HG03139 (cell line): ENCODE measurements around the gene LDB3.

Experiments
- ATAC-seq: cut with Tn5 transposase; IDR thresholded peaks from one replicate; pipeline ENCODE4 v1.9.1; 2021; ENCODE audit not compliant: unreplicated experiment

LDB3 gene

DNA sequence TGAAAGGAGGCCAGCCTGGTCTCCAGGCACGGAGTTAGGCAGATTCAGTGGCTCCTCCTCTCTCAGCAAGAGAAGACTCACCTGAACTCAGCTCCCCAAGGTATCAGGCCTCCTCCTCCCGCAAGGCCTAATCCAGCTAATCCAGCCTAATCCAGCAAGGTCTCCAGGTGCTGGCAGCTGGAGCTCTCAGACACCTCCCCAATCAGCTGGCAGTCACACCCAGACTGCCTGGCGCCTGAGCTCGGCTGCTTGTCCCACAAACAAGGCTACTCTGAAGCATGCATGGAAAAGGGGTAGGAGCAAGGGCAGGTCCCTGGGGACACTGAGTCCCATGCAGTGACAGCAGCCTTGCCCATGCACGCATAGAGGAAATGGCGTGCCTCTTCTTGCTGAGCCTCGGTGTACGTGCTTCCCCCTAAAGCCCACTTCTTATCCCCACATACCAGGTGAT is 17.3 kb upstream of the LDB3 start:
- ATAC-seq: no peak

GRCh38 chr10:86651631-86652331 is 16.5 kb upstream of the LDB3 start:
- ATAC-seq: no peak

- ATAC-seq: no peak
These were observed 15.7 kb upstream of the LDB3 start for GRCh38 chr10:86652361-86653202.

DNA sequence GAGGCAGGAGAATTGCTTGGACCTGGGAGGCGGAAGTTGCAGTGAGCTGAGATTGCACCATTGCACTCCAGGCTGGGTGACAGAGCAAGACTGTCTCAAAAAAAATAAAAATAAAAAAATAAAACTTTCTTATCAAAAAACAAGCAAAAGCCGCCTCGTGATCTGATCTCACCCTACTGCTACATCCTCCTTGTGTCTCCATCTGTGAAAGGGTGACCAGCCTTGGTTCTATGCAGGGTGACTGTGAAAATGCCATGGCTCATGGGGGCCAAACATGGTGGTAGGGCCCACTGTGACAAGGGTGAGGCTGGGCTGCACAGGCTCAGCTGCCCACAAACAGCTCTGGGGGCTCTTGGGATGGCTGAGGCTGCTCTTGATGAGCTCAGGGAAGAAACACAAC is 14.9 kb upstream of the LDB3 start:
- no peak for ATAC-seq

GRCh38 chr10:86653987-86654386 is 14.3 kb upstream of the LDB3 start:
- ATAC-seq: no peak

GRCh38 chr10:86654411-86655172 is 13.7 kb upstream of the LDB3 start, which contains the start of gene OPN4:
Gene OPN4, plus strand, starts transcription at chr10:86654547. Its CDS starts 237 bp downstream, at chr10:86654784.
- no peak for ATAC-seq

GRCh38 chr10:86655173-86655540 is 13.2 kb upstream of the LDB3 start:
- ATAC-seq: no peak

- no peak for ATAC-seq
These were observed 12.7 kb upstream of the LDB3 start for GRCh38 chr10:86655596-86655995.

DNA sequence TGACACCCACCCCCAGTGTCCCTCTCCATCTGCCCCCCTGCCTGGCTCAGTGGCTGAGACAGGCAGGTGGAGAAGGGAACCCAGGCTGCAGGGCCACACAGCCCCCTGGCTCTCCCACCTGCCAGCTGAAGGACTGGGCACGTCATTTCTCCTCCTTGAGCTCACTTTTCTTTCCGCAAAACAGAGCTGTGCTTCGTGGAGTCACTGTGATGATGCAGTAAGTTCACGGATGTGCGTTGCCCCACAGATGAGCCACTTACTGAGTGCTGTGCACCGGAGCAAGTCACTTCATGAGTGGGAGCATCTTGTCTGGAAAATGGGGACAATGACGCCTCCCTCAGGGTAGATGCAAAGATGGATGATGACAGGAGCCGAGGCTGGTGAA is 11.3 kb upstream of the LDB3 start:
- ATAC-seq: no peak

- no peak for ATAC-seq
These were observed 10.8 kb upstream of the LDB3 start for GRCh38 chr10:86657396-86658011.

- no peak for ATAC-seq
These were observed 10.0 kb upstream of the LDB3 start for GRCh38 chr10:86658261-86658741.

- ATAC-seq: no peak
These were observed 9.6 kb upstream of the LDB3 start for GRCh38 chr10:86658751-86659150.

GRCh38 chr10:86659161-86659691 is 9.1 kb upstream of the LDB3 start:
- no peak for ATAC-seq

- no peak for ATAC-seq
These were observed 8.4 kb upstream of the LDB3 start for GRCh38 chr10:86659721-86660453.

DNA sequence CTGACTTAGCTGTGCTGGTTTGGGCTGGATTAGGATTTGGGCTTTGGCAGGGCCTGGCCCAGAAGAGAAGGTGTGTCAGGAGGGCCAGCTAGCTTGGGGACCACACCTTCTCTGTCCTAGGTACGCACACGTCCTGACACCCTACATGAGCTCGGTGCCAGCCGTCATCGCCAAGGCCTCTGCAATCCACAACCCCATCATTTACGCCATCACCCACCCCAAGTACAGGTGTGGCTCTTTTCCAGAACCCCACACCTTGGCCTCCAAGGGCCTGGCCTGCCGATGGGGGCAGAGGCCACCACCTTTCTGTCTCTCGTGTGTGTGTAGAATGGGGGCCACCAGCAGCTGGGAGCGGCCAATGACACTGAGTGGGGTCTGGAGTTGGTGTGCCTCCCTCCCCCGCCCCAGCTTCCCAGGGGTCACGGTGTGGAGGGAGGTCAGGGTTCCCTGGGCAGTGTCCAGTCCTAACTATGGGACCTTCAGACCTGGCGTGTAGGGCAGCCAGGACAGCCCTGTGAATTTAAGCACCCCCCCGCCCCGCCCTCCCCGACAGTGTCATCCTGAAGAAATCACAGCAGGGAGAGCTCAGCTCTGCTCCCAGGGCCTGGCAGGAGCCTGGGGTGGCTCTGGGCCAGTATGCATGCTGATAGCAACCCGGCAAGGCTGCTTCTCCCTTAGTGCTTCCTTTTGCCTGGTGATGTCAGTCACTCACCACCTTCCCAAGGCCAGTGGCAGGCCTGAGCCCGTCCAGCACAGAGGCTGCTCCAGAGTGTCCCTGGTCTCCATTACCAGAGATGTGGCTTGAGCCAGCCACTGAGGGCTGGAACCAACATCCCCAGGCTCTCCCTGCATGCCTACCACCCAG is 6.9 kb upstream of the LDB3 start:
- ATAC-seq: no peak

DNA sequence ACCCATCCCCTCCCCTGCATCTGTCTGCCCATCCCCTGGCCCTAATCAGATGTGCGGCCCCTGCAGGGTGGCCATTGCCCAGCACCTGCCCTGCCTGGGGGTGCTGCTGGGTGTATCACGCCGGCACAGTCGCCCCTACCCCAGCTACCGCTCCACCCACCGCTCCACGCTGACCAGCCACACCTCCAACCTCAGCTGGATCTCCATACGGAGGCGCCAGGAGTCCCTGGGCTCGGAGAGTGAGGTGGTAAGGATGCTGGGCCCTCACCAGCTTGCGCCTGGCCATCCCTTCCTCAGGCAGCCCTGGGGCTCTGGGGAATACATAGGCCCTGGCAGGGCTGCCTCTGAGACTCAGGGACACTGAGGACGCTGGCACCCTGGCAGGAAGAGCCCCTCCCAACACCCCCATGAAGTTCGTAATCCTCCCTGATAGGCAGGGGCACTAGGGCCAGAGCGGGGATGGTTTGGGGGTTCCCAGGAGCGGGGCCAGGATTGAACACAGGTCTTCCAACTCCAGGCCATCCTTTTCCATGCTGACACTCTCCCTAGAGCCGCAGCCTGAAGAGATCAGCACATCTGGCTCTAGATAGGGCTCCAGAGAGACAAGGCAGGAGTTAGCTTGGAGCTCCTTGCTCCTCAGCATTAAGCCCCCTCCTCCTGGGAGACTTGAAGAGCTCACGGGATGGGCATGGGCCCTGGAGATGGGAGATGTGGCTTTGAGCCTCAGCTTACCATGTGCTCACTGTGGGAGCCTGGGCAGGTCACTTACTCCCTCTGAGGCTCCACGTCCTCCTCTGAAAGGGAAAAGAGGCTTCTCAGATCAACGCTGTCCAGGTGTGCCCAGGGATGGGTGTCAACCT is 5.9 kb upstream of the LDB3 start:
- ATAC-seq: no peak

DNA sequence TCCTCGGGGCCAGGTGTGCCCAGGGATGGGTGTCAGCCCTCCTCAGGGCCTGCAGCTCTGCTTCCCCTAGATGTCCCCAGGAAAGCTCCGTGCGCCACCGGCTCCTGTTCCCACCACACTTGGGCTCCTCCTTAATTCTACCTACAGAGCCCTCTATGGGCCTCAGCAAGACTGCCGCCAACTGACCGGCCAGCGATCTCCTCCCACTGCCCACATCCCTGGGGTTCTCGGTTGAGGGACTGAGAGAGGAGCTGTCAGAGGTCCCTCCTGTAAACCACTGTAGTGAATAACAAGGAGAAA is 5.3 kb upstream of the LDB3 start:
- ATAC-seq: no peak

DNA sequence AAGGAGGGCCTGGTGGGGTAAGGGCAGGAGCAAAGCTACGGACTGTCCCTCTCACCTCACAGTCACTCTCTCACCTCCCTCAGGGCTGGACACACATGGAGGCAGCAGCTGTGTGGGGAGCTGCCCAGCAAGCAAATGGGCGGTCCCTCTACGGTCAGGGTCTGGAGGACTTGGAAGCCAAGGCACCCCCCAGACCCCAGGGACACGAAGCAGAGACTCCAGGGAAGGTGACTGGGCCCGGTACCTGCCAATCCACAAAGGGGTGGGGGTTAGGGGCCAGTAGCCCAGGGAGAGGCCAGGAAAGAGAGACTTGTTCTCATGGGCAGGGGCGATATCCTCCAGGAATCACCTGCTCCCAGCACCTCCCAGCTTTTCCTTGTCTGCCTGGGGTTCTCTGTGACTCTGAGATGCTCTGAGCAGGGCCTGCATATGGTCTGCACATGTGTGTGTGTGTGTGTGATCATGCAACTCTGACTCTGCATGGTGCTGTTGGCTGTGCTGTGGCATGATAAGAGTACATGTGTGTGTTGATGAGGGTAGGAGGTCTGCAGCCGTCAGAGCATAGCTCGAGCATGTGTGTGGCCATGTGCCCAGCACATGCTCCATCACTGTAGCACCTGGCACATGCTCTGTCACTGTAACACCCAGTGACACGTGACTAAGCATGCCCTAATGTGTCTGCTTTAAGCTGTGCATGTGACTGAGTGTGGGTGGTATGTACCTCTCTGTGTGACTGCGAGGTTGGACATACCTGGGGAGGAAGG is 4.6 kb upstream of the LDB3 start:
- ATAC-seq: no peak
